Aorta (tissue), 5 donors: ENCODE measurements around the gene UGT1A4. TPM values are rescaled to one million over a fixed set of nuclear protein-coding genes. Genes with fewer than 3 reads are reported as not detected.
A peak's percentile ranks its signal among the peaks of the same experiment; 100 is the strongest.

Experiments
- ATAC-seq: fragments of 200-7000 bp; cut with Tn5 transposase; one replicate; pipeline ENCODE4 v1.9.1; 2022; ENCODE audit warnings: moderate library complexity; ENCODE audit not compliant: low FRiP score
- DNase-seq, 2 donors: peaks; one replicate each; pipeline ENCODE4 v3.0.0-alpha.2; 2020
- H3K27ac ChIP-seq, 2 donors: one replicate each; pipeline ENCODE4 v1.5.1; 2013; ENCODE audit warnings: low read length in 2 of 2, mild to moderate bottlenecking in 2 of 2, moderate library complexity in 2 of 2, control low read depth in 1 of 2, inconsistent platforms in 1 of 2, low read depth in 1 of 2
- H3K27me3 ChIP-seq, 2 donors: one replicate each; pipeline ENCODE4 v1.6.1; 2013; ENCODE audit warnings: control low read depth in 1 of 2, low read length in 1 of 2, mild to moderate bottlenecking in 1 of 2, moderate library complexity in 1 of 2; ENCODE audit not compliant: insufficient read depth in 2 of 2, control insufficient read depth in 1 of 2
- H3K36me3 ChIP-seq, 2 donors: one replicate each; pipeline ENCODE4 v1.6.1; 2013; ENCODE audit warnings: control low read depth in 1 of 2, low read length in 1 of 2, mild to moderate bottlenecking in 1 of 2; ENCODE audit not compliant: insufficient read depth in 2 of 2, control insufficient read depth in 1 of 2
- H3K4me1 ChIP-seq, 2 donors: one replicate each; pipeline ENCODE4 v1.6.1; 2013; ENCODE audit warnings: low read length in 2 of 2, control low read depth in 1 of 2, mild to moderate bottlenecking in 1 of 2, moderate library complexity in 1 of 2; ENCODE audit not compliant: insufficient read depth in 2 of 2, control insufficient read depth in 1 of 2
- H3K4me3 ChIP-seq, 2 donors: one replicate each; pipeline ENCODE4 v1.5.1; 2013; ENCODE audit warnings: low read length in 2 of 2, control low read depth in 1 of 2, mild to moderate bottlenecking in 1 of 2
- H3K9me3 ChIP-seq: one replicate; pipeline ENCODE4 v1.6.1; 2013; ENCODE audit warnings: mild to moderate bottlenecking, low read length; ENCODE audit not compliant: control insufficient read depth
- WGBS, 2 donors: extraction: QIAGEN DNeasy Blood & Tissue Kit; methylation state at CpG; one replicate each; pipeline ENCODE4 v1.1.7; 2013; 5-methylcytosine and 5-hydroxymethylcytosine counted together
- intact Hi-C, 2 donors: fragments of 100-400 bp; cut with DNase I; formaldehyde crosslinking; loops; one replicate each; pipeline versions ENCODE4 v1.14.2 to v1.15.0; 2022
- polyA plus RNA-seq, 2 donors: library from polyadenylated mRNA; stranded (reverse); fragments of 200-250 nt; gene quantifications; one replicate each; pipeline ENCODE4 v1.2.3, GENCODE V29; 2013
- total RNA-seq, 2 donors: library from RNA; stranded (reverse); fragmentation: NEBNext Ultra II Directional; extraction: Animal tissue kit (Norgen Biotek cat#: 25700); gene quantifications; one replicate each; pipeline ENCODE4 v1.2.1, GENCODE V29; 2021
- donor health status: healthy with polysubstance abuse.
- donor health status: Bipolar disorder and iron deficiency.
- donor health status: DM: no; HTN: no; CAD: no.
- donor health status: DM: no; HTN: no; CAD: no.
- donor health status: DM: yes; HTN: yes; CAD: no.

Gene UGT1A4
- total and polyA plus RNA-seq, 4 donors: not detected

DNA sequence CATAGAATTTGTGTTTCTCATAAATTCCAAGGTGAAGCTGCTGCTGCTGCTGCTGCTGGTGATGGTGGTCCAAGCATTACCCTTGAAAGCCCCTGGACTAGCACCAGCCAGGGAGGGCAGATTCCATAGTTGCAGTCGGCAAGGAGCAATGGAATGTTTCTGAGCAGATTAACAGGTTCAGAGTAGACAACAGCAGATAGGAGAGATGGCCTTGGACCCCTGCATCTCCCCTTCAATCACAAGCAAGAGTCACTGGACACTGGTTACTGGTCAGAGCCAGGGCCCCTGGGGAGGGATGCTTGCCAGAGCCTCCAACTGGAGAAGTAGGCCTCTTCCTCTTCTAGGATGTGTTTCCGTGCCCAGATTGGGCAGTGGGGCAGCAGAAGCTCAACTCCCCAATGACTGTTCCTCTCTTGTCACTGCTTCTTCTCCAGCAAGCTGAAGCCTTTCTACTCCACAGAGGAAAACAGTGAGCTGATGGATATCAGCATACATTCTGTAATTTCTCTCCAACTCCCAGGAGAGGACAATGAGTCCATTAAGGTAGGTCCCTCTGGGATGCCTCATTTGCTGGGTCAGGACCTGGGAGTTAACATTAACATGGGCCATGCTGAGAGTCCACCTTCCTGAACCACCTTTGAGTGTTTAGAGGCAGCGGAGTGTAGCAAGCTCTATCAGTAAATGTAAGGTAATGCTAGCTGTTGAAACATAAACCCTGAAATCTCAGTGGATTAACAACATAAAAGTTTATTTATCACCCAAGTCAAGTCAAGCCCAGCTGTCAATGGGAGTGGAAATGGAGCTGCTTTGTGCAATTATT lies 94.9 kb downstream of the UGT1A4 start:
- Histone ChIP-seq H3K4me3 (no peak overlapping the region), H3K9me3 (no peaks in the 10 kb centered on the region), H3K27me3 (no peaks in the 10 kb centered on the region), H3K4me1 (no peaks in the 10 kb centered on the region), H3K27ac (no peak overlapping the region), H3K36me3 (no peaks in the 10 kb centered on the region)
- DNase-seq (peak; percentile 9 to 43), ATAC-seq (no peak)
- WGBS, 2 donors: 62 to 64% methylated on average over 3 of the region's 3 CpGs
- intact Hi-C loops: no loop called here

GRCh38 chr2:233814056-233814835 lies 95.7 kb downstream of the UGT1A4 start:
- H3K4me3 ChIP-seq: no peak overlapping the region
- no peak overlapping the region for H3K27ac ChIP-seq
- H3K9me3 ChIP-seq: no peaks in the 10 kb centered on the region
- H3K27me3 ChIP-seq: no peaks in the 10 kb centered on the region
- no peak for ATAC-seq
- WGBS, 2 donors: 52 to 61% methylated on average over 2 of the region's 2 CpGs
- intact Hi-C loops: no loop called here
- peak in 1 of 2 donors; percentile 15 for DNase-seq
- no peaks in the 10 kb centered on the region for H3K4me1 ChIP-seq
- no peaks in the 10 kb centered on the region for H3K36me3 ChIP-seq

- 47 to 68% methylated on average over 6 of the region's 6 CpGs for WGBS, 2 donors
- intact Hi-C loops: no loop called here
- no peak overlapping the region for H3K4me3 ChIP-seq
- H3K9me3 ChIP-seq: no peaks in the 10 kb centered on the region
- no peaks in the 10 kb centered on the region for H3K4me1 ChIP-seq
- ATAC-seq (no peak), DNase-seq (no peak)
- H3K27ac ChIP-seq: no peak overlapping the region
- H3K36me3 ChIP-seq: no peaks in the 10 kb centered on the region
- H3K27me3 ChIP-seq: no peaks in the 10 kb centered on the region
These were observed 97.3 kb downstream of the UGT1A4 start for GRCh38 chr2:233815861-233816260.

- Histone ChIP-seq H3K4me1 (no peaks in the 10 kb centered on the region), H3K27me3 (no peaks in the 10 kb centered on the region), H3K36me3 (no peaks in the 10 kb centered on the region), H3K4me3 (no peak overlapping the region), H3K9me3 (no peaks in the 10 kb centered on the region), H3K27ac (no peak overlapping the region)
- intact Hi-C loops: no loop called here
- 44 to 47% methylated on average over 2 of the region's 2 CpGs for WGBS, 2 donors
- no peak for ATAC-seq
- peak in 1 of 2 donors; percentile 26 for DNase-seq
These were observed 97.8 kb downstream of the UGT1A4 start for GRCh38 chr2:233816334-233816733.

DNA sequence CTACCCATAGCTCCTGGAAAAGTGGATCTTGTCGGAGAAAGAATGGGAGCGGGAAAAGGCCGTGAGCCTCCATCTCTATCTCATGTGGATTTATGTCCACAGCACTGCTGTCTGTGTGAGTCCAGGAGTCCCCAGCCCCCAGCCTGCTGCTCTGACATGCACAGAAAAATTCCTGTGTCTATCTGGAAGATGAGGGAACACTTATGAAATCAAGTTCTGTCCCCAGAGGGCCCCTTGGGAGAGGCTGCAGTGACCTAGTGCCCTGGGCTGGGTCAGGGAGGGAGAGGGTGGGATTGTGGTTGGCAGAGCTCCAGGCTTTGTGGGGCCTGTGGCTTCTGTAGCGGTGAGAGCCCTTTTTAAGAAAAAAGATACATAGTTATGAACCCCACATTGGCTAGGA lies 98.2 kb downstream of the UGT1A4 start:
- intact Hi-C loops: no loop called here
- DNase-seq (peak; percentile 21 to 34), ATAC-seq (no peak)
- WGBS, 2 donors: 80 to 88% methylated on average over 4 of the region's 4 CpGs
- Histone ChIP-seq H3K36me3 (no peaks in the 10 kb centered on the region), H3K27ac (no peak overlapping the region), H3K4me1 (no peaks in the 10 kb centered on the region), H3K27me3 (no peaks in the 10 kb centered on the region), H3K9me3 (no peaks in the 10 kb centered on the region), H3K4me3 (no peak overlapping the region)

DNA sequence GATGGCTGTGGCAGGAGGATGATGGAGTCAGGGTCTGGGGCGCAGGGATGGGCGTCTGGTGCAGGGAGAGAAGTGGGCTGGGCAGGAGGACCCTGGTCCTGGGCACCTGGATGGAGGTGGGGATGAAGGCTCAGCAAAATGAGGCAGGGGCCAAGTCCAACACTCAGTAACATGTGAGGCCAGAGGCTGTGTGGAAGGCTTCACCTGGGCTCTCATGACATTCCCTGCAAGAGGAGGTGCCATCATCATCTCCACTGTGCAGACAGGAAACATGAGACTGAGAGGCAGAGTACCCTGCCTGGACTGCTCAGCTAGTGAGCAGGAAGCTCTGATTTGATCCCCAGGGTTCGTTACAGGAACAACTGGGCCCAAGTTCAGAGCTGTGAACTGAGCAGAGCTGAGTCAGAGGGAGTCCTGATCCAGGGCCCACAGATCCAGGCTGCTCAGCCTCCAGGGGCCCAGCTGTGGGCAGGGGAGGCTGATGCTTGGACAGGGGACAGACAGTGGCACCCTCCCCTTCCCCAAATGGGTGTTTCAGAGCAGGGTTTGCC lies 98.9 kb downstream of the UGT1A4 start:
- Histone ChIP-seq H3K27me3 (no peaks in the 10 kb centered on the region), H3K4me1 (no peaks in the 10 kb centered on the region), H3K9me3 (no peaks in the 10 kb centered on the region), H3K4me3 (no peak overlapping the region), H3K36me3 (no peaks in the 10 kb centered on the region), H3K27ac (no peak overlapping the region)
- DNase-seq (peak; percentile 19 to 51), ATAC-seq (peak; percentile 8)
- intact Hi-C loops: no loop called here
- 81 to 90% methylated on average over 3 of the region's 3 CpGs for WGBS, 2 donors

DNA sequence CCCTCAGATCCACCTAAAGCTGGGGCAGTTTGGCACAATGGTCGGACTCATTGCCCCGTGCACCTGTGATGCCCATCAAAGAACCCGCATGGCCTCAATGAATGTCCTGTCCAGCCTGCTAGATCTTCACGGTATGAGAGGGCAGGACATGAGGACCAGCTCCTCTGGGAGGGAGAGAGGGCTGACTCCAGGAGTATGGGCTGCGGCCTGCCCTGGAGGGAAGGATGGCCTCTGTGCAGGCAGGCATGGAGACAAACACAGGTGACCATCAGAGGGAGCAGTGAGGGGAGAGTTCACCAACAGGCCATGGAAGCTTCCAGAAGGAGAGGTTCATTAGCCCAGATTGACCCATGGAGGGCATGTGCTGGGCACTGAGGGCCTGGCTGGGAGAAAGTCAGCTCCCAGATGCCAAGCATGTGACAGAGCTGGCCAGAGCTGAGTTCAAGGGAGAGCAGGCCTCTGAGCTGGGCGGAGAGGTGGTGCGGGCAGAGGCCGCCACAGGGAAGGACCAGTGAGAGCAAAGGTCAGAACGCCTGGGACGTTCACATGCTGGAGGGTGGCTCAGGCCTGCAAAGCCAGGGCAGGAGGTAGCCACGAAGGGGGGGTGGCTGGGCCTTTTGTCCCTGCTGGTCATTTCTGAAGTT lies 99.6 kb downstream of the UGT1A4 start:
- ATAC-seq: no peak
- H3K27ac ChIP-seq: no peak overlapping the region
- 94 to 95% methylated on average over 11 of the region's 11 CpGs for WGBS, 2 donors
- no peaks in the 10 kb centered on the region for H3K9me3 ChIP-seq
- H3K36me3 ChIP-seq: no peaks in the 10 kb centered on the region
- H3K4me3 ChIP-seq: no peak overlapping the region
- no peaks in the 10 kb centered on the region for H3K4me1 ChIP-seq
- intact Hi-C loops: no loop called here
- no peaks in the 10 kb centered on the region for H3K27me3 ChIP-seq
- DNase-seq: peak; percentile 36 to 56

DNA sequence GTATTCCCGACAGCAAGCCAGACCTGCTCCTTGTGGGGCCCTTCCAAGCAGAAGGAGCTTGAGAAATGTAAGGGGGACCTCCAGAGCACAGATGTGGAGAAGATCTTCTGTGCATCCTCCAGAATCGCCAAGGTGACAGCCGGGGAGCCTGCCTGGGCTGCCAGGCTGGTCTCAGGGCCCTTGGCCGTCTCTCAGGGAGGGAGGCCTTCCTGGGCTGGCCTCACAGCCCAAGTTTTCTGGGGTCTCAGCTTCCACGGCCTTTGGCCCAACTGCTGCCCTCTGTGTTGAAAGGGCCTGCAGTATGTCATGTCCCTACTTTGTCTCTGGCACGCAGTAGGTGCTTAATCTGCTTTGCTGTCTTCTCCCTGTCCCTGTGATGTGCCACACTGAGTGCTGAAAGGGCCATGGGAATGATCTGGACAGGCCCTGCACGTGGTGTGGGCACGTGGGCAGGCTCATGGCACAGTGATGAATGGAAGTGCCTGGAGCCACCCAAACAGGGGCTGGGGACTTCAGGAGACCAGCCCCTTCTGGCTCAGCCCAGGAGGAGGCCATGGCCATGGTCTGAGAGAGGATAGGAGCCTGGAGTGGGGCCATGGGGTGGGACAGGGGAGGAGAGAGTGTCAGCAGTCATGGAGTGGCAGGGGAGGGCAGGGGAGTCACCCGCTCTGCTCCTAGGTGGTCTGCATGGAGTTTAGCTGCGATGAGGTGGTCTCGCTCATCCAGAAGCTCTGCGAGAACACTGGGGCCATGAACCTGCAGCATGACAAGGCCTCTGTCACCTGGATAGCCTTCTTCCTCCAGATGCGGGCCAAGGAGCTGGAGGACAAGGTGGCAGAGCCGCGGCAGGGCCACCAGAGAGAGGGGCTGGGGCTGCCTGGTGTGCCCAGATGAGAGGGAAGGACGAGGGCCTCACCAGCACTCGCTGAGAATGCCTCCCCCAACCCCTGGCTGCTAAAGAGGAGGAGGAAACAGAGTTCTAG lies 100.4 kb downstream of the UGT1A4 start:
- Histone ChIP-seq H3K27me3 (no peaks in the 10 kb centered on the region), H3K9me3 (no peaks in the 10 kb centered on the region), H3K27ac (no peak overlapping the region), H3K4me1 (no peaks in the 10 kb centered on the region), H3K4me3 (no peak overlapping the region), H3K36me3 (no peaks in the 10 kb centered on the region)
- intact Hi-C loops: no loop called here
- DNase-seq: peak; percentile 27 to 59
- WGBS, 2 donors: 75 to 79% methylated on average over 17 of the region's 17 CpGs
- ATAC-seq: no peak
